Ovary (tissue), 9 donors: ENCODE measurements around the gene C2CD4A. TPM values are rescaled to one million over a fixed set of nuclear protein-coding genes. Genes with fewer than 3 reads are reported as not detected.

Source experiments
- DNase-seq, 5 donors: peaks; one replicate each; pipeline ENCODE4 v3.0.0-alpha.2; 2019 to 2020
- H3K27ac ChIP-seq, 2 donors: fragments of 200-600 bp; one replicate each; pipeline versions ENCODE4 v1.5.1 to v1.8.0; 2019 to 2022
- H3K27me3 ChIP-seq: fragments of 200-600 bp; one replicate; pipeline ENCODE4 v1.8.0; 2022
- H3K36me3 ChIP-seq: fragments of 200-600 bp; sonication (generic); one replicate; pipeline ENCODE4 v1.5.1; 2019
- H3K4me1 ChIP-seq: one replicate; pipeline ENCODE4 v1.8.1; 2013; ENCODE audit warnings: mild to moderate bottlenecking, moderate library complexity; ENCODE audit not compliant: insufficient read depth
- H3K4me3 ChIP-seq: fragments of 200-600 bp; sonication (generic); one replicate; pipeline ENCODE4 v1.5.1; 2017
- H3K9me3 ChIP-seq, 2 donors: fragments of 200-600 bp in 1 of 2; sonication (generic) in 1 of 2; one replicate each; pipeline versions ENCODE4 v1.5.1 to v1.8.1; 2013 to 2019; ENCODE audit warnings: mild to moderate bottlenecking in 1 of 2, moderate library complexity in 1 of 2
- CTCF ChIP-seq, 3 donors: fragments of 450-650 bp in 2 of 3; fragments of 200-600 bp in 1 of 3; IDR thresholded peaks; one replicate each; pipeline versions ENCODE4 v1.5.1 to v1.8.0; 2016 to 2022; ENCODE audit warnings: antibody characterized with exemption in 3 of 3, mild to moderate bottlenecking in 1 of 3
- EP300 ChIP-seq: sonication (generic); formaldehyde crosslinking; IDR thresholded peaks from one replicate; pipeline ENCODE4 v1.6.1; 2017; ENCODE audit warnings: antibody characterized with exemption
- POLR2A ChIP-seq: fragments of 450-650 bp; IDR thresholded peaks from one replicate; pipeline ENCODE4 v1.6.1; 2017; ENCODE audit warnings: antibody characterized with exemption, mild to moderate bottlenecking, moderate library complexity
- WGBS, 3 donors: extraction: QIAGEN DNeasy Blood & Tissue Kit in 1 of 3; methylation state at CpG; one replicate each; pipeline versions ENCODE4 v1.1.5 to v1.1.7; 2013 to 2017; 5-methylcytosine and 5-hydroxymethylcytosine counted together
- intact Hi-C, 4 donors: fragments of 100-400 bp; cut with DNase I; formaldehyde crosslinking; loops; one replicate each; pipeline versions ENCODE4 v1.11.0 to v1.15.1; 2022 to 2023
- polyA plus RNA-seq, 2 donors: library from polyadenylated mRNA; stranded (reverse); fragments of 200-250 nt in 1 of 2; fragments of 350-450 nt in 1 of 2; fragmentation: Illumina TruSeq in 1 of 2; extraction: RNeasy Lipid Tissue Mini Kit (QIAGEN cat#74804) in 1 of 2; gene quantifications; one replicate each; pipeline ENCODE4 v1.2.3, GENCODE V29; 2013 to 2014
- total RNA-seq, 7 donors: library from RNA; depleted of rRNA in 2 of 7; stranded (reverse); fragments of >200 nt in 2 of 7; fragmentation: NEBNext Ultra II Directional in 3 of 7; extraction: Animal tissue kit (Norgen Biotek cat#: 25700) in 3 of 7; gene quantifications; one replicate each; pipeline versions ENCODE4 v1.1.0 to v1.2.4, GENCODE V29; 2016 to 2023
- donor health status: DM: no; HTN: no; CAD: no; lungs with moderate emphysema.
- donor health status: DM: no; HTN: no; CAD: no.
- donor health status: Bipolar disorder and iron deficiency.
- donor health status: DM: yes; HTN: yes; CAD: no.
- donor health status: DM: no; HTN: no; CAD: no.
- donor health status: DM: yes; HTN: yes; CAD: no.

C2CD4A gene
- total and polyA plus RNA-seq, 9 donors: 0.02 to 0.13 (median 0.12) TPM; not detected in 5

- Histone ChIP-seq H3K9me3 (no peaks in the 10 kb centered on the region), H3K4me3 (no peak overlapping the region), H3K4me1 (no peaks in the 10 kb centered on the region), H3K27me3 (no peaks in the 10 kb centered on the region), H3K27ac (no peak overlapping the region), H3K36me3 (no peaks in the 10 kb centered on the region)
- WGBS, 3 donors: 91 to 93% (median 91%) methylated on average over 11 of the region's 11 CpGs
- DNase-seq: no peak
- TF ChIP-seq EP300 (no peak), CTCF (IDR thresholded peaks at IDR 0.05) (no peak)
- intact Hi-C loops: no loop called here
Observed at GRCh38 chr15:62105266-62105665, 38.5 kb downstream of the C2CD4A start.

DNA sequence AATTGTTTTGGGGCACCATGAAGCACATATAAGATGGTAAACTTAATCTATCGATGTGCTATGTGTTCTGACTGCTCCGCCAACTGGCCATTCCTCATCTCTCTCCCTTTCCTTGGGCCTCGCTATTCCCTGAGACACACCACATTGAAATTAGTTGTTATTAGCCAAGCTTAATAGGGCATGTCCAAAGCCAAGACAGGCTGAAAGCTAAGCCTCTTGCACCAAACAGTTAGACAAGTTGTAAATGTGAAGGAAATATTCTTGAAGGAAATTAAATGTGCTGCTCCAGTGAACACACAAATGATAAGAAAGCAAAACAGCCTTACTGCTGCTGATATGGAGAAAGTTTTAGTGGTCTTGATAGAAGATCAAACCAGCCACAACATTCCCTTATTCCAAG, 39.3 kb downstream of the C2CD4A start:
- no peak overlapping the region for H3K27ac ChIP-seq
- intact Hi-C loops: no loop called here
- H3K4me3 ChIP-seq: no peak overlapping the region
- H3K36me3 ChIP-seq: no peaks in the 10 kb centered on the region
- WGBS, 3 donors: 82 to 90% (median 86%) methylated on average over 3 of the region's 3 CpGs
- no peak for TF ChIP-seq CTCF (IDR thresholded peaks at IDR 0.05)
- no peak for TF ChIP-seq POLR2A
- no peak for TF ChIP-seq EP300
- DNase-seq: no peak
- H3K4me1 ChIP-seq: no peaks in the 10 kb centered on the region
- H3K27me3 ChIP-seq: no peaks in the 10 kb centered on the region
- no peaks in the 10 kb centered on the region for H3K9me3 ChIP-seq

- Histone ChIP-seq H3K4me3 (no peak overlapping the region), H3K9me3 (no peaks in the 10 kb centered on the region), H3K36me3 (no peaks in the 10 kb centered on the region), H3K27me3 (no peaks in the 10 kb centered on the region), H3K4me1 (no peaks in the 10 kb centered on the region), H3K27ac (no peak overlapping the region)
- intact Hi-C loops: no loop called here
- no peak for TF ChIP-seq EP300
- TF ChIP-seq POLR2A: no peak
- no peak for TF ChIP-seq CTCF (IDR thresholded peaks at IDR 0.05)
- DNase-seq: no peak
- WGBS, 3 donors: 82 to 93% (median 84%) methylated on average over 2 of the region's 2 CpGs
Observed at GRCh38 chr15:62107571-62108121, 40.9 kb downstream of the C2CD4A start.

GRCh38 chr15:62108411-62108810, 41.6 kb downstream of the C2CD4A start:
- intact Hi-C loops: no loop called here
- Histone ChIP-seq H3K4me3 (no peak overlapping the region), H3K27me3 (no peaks in the 10 kb centered on the region), H3K36me3 (no peaks in the 10 kb centered on the region), H3K9me3 (no peaks in the 10 kb centered on the region), H3K4me1 (no peaks in the 10 kb centered on the region), H3K27ac (no peak overlapping the region)
- WGBS, 3 donors: 54 to 66% (median 55%) methylated on average over 2 of the region's 2 CpGs
- no peak for TF ChIP-seq CTCF (IDR thresholded peaks at IDR 0.05)
- no peak for TF ChIP-seq EP300
- no peak for DNase-seq
